A673 (cell line): ENCODE results near the gene SBF2.

Experiments used
- EZH2 ChIP-seq: fragments of 200-600 bp; sonication (generic); IDR thresholded peaks from 2 replicates; pipeline ENCODE4 v1.6.1; 2017; ENCODE audit warnings: borderline replicate concordance, low read depth, mild to moderate bottlenecking, mixed read lengths, antibody characterized with exemption, low read length; ENCODE audit not compliant: poor library complexity, severe bottlenecking
- TF ChIP-seq, protein P1 (sequence below): fragments of 300-800, 200-600 bp; sonication (generic); conservative IDR thresholded peaks from 2 replicates; pipeline ENCODE4 v1.5.1; 2017; ENCODE audit warnings: low read depth, mild to moderate bottlenecking, antibody characterized with exemption, low read length, moderate library complexity, mixed read lengths

DNA sequence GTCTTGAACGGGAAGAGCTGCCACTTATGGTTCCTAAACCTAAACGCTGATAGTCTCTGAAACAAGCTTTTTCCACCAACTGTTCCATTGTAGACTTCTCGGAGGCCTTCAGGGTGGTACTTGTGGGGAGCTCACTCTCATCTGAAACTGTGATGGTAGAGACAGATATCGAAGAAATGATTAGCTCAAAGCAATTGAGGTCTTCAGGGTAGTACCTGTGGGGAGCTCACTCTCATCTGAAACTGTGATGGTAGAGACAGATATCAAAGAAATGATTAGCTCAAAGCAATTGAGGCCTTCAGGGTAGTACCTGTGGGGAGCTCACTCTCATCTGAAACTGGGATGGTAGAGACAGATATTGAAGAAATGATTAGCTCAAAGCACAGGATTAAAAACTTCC is 454.5 kb downstream of the SBF2 start:
- TF ChIP-seq, protein P1, sequence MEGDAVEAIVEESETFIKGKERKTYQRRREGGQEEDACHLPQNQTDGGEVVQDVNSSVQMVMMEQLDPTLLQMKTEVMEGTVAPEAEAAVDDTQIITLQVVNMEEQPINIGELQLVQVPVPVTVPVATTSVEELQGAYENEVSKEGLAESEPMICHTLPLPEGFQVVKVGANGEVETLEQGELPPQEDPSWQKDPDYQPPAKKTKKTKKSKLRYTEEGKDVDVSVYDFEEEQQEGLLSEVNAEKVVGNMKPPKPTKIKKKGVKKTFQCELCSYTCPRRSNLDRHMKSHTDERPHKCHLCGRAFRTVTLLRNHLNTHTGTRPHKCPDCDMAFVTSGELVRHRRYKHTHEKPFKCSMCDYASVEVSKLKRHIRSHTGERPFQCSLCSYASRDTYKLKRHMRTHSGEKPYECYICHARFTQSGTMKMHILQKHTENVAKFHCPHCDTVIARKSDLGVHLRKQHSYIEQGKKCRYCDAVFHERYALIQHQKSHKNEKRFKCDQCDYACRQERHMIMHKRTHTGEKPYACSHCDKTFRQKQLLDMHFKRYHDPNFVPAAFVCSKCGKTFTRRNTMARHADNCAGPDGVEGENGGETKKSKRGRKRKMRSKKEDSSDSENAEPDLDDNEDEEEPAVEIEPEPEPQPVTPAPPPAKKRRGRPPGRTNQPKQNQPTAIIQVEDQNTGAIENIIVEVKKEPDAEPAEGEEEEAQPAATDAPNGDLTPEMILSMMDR: no peak
- no peak for TF ChIP-seq EZH2
